HG02852 (cell line): ENCODE measurements around the gene LCA5L.
"Not testable (repeated sequence)": the region's sequence is repeated elsewhere in the genome, so short reads cannot be mapped to it uniquely, and the experiment has no call there.

Experiments
- ATAC-seq: cut with Tn5 transposase; IDR thresholded peaks from one replicate; pipeline ENCODE4 v1.9.1; 2021; ENCODE audit warnings: mild to moderate bottlenecking, moderate library complexity; ENCODE audit not compliant: unreplicated experiment

The LCA5L gene

DNA sequence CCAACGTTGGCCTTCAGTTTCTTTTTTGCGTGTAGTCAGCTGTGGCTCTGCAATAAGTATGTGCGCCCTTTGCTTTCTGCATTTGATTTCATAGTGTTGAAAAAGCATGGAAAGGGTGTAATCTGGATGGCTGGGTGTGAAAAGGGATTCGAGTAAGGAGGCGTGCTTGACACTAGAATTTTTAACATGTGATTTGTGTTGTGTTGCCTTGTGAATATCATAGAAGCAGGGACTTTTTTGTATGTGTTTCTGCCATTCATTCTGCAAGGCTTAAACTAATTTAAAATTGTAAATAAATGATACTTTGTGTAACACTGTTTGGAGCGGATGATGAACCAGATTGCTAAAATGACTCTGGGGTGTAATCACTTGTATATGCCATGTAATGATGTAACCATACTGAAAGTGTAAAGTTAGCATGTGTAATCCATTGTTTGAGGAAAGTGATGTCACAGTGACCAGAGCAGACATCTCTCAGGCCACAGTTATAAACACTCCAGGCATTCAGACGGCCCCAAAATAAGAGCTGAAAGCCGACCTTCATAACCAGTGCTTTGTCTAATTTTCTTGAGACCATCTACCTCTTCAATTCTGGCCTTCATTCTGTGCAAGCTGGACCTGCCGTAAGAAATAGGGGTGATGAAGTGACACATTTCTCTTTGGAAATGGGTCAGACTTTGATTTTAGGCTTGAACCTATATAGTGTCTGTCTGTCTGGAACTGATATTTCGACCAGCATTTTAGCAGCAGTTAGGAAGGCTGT, 6.8 kb upstream of the LCA5L start:
- no peak for ATAC-seq

DNA sequence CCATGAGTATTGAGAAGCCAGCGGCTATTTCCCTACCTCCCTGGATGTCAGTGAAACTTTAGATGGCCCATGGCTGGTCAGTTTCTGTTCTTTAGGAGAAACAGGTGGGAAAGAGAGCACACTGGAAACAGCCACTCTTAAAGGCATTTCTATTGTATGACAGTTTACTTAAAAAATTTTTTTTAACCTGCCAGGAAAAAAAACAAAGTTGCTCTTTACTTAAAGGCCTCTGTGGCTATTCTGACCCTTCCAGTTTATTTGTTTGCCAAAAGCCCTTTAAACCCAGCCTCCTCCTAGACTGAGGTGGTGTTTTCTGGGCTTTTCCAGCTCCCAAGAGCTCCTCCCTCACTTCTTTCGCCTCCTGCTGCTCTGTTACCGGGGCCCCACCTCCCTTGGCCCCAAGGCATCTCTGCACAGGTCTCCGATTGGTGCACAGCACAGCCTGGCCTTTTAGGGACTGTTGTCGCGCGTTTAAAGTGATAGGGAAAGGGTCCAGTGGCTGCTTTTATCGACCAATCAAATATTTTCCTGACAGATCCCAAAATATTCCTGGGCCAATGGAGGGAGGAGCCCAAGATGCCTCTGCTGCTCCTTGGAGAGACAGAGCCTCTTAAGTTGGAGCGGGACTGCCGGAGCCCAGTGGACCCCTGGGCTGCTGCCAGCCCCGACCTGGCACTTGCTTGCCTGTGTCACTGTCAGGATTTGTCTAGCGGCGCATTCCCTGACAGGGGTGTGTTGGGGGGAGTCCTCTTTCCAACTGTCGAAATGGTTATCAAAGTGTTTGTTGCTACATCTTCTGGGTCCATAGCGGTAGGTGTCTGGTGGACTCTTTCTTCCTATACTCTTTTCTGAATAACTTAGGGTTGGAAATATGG, 6.0 kb upstream of the LCA5L start, which contains the start of gene SH3BGR:
Gene SH3BGR (plus strand): TSS at position 639 of the 875 bp plus-strand sequence. CDS start 127 bp downstream, at position 766.
- ATAC-seq: no peak

DNA sequence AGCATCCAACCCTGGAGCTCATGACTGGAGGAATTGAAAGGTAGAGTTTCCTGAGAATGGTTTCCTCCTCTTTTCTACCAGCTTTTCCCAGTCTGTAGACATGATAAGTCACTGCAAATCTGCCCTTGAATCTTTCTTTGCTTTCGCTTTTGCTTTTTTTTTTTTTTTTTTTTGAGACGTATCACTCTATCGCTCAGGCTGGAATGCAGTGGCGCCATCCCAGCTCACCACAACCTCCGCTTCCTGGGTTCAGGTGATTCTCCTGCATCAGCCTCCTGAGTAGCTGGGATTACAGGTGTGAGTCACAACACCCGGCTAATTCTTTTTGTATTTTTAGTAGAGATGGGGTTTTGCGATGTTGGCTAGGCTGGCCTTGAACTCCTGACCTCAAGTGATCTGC, 1.7 kb upstream of the LCA5L start:
- ATAC-seq: no peak

DNA sequence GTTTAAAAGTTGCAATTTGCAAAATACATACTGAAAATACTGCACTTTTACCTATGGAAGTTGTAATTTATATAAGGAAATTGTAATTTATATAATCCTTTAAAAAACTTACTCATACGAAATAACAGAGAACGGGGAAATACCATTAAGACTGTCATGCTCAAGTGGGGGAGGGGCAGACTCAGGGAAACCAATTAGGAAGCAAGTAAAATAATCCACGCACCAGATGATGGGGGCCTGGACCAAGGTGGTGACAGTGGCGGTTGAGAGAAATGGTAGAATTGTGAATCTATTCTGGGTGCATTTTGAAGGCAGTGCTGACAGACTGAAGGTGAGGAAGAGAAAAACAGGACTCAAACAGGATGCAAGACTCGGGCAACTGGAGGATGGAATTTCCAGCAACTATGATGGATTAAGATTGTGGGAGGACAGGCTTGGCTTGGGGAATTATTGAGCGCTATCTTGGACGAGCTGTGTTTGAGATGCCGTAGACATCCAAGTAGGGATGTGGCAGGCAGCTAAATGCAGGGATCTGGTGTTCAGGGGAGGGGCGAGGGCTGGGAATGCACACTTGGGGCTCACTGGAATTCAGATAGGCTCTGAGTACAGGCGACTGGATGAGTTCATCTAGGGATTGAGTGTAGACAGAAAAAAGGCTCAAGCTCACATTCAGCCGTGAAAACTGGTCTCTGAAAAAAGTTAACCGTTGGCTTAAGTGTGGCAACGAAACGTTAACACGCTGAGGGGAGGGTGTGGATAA, 977 bp downstream of the LCA5L start:
- peak; percentile 1 for ATAC-seq

DNA sequence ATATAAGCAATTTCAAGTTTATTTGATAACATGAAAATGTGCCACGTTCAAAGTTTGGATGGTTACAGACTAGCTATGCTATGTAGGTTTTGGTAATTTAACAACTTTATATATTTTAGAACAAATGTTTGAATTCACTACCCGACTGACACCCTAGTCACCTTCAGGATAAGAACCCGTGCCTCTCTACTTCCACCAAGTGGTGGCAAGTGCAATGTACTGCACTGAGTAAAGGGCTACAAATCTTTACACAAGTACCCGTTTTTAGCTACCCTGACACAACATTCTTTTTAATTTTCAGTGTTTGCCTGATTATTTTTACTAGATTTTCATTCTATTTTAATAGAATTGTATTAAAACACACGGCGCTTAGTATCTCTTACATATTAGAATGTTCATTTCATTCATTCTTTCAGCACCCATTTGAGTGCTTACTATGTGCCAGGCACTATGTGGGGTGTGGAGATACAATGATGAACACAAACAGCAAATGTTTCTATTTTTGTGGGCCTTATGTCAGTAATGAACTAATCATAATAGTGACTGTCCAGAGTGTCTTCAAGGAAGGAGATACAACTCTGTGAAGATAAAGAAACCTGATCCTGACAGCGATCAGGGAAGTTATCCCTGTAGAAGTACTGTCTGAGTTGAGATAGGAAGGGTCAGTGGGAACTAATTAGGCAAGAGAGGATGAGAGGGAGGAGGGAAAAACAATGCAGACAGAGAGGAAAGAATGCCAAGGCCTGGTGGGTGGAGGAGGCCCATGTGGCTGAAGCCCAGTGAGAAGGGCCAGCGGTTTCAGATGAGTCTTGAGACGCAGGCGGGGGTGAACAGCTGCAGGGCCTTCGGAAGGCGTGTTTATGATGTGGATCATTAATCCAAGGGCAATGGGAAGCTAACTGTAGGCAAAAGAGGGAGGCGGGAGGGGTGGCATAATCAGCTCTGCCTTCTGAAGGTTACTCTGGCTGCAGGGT, 3.8 kb downstream of the LCA5L start:
- no peak for ATAC-seq

DNA sequence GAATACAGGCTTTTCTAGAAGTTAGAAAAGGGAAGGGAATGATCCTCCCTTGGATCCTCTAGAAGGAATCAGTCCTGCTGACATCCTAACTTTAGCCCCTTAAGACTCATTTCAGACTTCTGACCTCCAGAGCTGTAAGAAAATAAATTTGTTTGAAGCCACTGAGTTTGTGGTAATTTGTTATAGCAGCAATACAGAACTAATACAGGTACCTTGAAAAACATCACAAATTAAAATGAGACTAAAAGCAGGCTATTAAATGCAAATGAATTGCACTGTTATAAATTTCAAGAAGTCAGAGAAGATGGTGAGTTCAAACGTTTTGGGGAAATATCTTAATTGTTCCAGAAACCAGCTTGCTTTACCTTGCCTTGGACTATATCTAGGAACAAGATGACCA, 6.3 kb downstream of the LCA5L start:
- no peak for ATAC-seq

DNA sequence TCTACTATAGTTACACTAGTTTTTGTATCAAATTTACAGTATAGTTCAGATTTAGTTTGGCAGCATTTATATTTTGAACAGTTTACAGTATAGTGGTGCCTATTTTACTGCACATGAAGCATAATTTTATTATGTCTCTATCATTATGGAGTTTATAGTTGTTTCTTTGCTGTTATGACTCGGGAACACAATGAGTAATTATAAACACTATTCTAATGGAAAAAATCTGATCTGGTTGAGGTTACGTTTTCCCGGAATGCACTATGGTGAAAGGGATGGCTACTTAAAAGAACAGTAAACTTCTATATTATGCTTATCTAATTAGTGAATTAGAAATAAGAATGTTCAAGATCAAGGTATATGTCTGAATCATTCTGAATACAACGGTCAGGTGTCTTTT, 10.6 kb downstream of the LCA5L start:
- ATAC-seq: no peak

DNA sequence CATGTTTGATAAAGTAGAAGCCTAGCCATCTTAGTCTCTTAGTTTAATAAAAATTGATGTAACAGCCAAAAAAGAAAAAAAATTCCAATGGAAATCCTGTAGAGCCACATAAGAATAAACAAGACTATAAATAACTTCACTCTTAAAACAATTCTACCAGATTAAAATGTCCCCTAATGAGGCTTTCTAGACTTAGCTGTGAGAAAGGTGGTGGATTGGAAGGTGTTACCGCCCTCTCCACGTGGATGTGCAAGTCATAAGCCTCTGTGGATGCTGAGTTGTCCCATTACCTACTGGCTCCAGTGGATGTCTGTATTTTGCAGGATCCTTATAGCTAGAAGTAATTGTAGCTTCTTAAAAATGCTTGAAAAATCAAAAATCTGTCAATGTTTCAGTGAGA, 14.6 kb downstream of the LCA5L start:
- no peak for ATAC-seq

DNA sequence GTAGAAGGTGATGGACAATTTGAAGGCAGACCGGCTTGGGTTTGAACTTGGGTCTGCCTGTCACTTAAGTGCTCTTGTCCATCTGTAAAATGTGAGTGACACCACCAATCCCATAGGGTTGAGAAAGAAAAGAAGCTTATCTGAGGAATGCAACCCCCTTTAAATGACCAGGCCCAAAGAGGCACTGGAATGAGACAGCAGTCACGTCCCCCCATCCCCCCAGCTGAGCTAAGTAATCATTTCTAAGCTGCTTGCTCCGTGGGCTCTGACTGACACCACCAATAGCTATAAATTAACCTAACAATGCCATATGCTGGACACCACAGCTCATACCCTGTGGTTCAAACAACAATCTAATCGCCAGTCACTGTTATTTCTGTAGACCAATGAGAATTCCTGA, 15.1 kb downstream of the LCA5L start:
- no peak for ATAC-seq

DNA sequence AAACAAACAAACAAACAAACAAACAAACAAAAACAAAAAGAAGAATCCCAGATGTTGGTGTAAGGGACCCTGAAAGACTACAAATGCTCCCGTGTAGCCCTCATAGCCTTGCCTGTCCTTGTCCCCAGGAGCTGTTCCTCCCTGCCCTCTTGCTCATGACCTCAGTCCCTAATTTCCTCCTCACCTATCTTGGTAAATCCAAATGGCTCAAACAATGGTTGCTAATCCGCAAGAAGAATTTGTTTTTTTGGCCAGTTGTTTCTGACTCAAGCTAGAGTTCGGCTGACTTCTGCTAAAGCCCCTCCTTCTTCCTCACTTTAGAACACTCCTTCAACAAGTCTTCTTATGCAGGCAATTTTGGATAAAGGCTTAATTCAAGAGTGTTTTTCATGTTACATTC, 15.6 kb downstream of the LCA5L start:
- ATAC-seq: no peak

DNA sequence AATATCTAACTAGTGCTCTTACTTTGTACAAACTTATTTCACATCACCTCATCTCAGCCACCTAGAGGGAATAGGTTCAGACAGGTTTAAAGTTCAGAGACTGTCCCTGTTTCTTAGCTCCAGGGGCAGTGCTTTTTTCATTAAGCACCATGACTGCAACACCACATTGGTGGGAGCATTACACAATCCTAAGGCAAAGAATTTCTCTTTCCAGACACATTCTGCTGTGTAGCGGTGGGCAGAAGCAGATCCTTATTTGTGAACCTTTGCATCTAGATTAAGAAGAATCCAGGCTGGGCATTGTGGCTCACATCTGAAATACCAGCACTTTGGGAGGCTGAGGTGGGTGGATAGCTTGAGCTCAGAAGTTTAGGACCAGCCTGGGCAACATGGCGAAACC, 16.1 kb downstream of the LCA5L start:
- no peak for ATAC-seq

DNA sequence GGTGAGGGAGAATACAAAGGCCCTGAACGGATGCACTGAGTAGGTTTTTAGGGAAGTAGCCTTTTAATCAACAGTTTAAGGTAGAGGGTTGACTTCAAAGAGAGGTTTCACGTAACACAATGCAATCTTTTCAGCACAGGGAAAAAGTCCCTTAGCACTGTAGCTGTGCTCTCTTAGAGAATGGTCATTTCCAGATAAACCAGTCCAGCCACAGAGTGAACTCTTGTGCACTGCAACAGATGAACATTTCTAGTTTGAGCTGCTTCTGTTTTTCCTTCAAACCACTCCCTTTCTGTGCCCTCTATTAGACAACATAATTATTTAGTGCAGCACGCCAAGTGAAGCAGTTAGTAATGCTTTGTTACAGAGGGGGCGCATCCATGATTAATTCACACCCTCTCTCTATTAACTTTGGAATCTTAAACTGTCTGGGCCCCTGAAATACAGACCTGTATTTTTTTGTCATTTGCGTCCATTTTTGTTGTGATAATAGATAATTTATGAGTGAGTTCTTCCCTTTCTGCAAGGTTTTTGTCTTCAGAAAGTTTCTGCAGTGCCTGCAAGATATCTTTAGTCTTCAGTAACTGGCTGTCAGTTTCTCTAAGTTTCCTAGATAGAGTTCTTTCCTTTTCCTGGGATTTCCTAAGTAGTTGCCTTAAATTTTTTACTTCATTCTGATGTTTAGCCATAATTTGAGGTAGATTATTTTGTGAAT, 22.9 kb downstream of the LCA5L start:
- no peak for ATAC-seq

DNA sequence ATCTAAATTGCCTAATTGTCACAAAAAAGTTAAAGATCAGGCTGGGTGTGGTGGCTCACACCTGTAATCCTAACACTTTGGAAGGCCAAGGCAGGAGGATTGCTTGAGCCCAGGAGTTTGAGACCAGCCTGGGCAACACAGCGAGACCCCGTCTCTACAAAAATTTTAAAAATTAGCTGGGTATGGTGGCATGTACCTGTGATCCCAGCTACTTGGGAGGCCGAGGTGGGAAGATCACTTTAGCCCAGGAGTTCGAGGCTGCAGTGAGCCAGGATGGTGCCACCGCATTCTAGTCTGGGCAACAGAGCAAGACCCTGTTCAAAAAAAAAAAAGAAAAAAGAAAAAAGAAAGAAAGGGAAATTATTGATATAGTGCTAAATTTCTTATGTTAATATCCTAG, 26.4 kb downstream of the LCA5L start:
- not testable (repeated sequence) for ATAC-seq

DNA sequence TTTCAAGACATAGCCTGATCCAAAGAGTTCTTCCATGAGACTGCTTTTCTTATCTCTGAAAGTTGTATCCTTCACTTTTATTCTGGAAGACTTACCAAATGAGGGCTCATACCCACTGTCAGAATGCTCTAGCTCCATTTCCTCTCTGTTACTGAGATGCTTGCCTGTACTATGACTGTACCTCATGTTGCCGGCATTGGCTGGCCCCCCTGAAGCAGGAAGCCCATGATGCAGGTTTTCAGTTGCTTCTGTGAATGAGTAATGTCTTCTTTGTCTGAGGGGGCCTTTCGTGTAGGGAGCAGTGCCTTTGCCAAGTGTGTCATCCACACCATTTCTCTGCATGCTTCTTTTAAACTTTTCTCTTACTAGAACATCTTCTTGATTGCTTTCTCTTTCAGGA, 39.5 kb downstream of the LCA5L start:
- no peak for ATAC-seq

DNA sequence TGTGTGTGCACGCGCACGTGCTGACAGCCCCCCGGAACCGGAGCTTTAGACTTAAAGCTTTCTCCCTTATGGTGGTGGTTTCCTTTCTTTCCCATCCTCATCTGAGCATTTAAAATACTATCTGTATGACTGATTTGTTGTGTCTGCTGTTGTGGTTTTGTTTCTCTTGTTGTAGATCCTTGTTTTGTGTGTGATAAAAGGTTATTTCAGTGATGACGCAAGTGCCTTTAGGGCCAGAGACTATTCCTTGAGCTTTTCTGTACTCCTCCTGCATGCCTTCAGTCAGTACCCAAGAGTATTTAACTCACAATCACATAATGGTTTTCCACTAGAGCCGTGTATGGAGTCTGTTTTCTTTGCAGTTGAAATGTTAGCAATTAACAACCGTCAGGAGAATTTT, 45.4 kb downstream of the LCA5L start:
- no peak for ATAC-seq

DNA sequence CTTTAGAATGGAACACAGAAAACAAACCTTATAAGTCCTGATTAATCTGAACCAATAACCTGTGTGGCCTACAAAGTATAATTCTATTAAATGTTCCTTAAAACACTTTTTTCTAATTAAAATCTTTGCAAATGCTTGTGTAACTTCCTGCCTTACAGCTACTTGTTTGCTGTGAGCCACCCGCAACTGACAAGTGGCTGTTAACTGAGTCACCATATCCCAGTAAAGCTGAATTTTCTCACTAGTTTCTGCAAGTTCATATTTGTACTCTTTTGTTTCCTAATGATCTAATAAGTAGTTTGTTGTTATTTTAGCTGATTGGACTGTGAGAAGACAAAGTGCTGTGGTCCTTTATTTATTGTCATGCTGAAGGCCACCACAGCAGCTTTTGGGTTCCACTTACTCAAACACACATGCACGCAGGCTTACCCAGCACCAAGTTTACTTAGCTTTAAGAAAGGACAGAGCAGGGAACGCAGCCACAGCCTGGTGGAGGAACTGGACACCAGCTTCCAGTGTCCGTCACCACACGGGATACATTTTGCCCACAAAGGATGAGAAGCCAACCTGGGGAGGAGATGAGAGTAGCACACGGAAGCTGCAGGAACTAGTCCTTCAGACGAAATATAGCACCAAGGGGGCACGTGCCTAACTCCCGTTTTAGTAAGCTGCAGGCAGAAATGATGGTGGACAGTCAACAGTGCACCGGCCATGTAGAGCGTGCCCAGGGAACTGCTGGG, 47.8 kb downstream of the LCA5L start:
- no peak for ATAC-seq

DNA sequence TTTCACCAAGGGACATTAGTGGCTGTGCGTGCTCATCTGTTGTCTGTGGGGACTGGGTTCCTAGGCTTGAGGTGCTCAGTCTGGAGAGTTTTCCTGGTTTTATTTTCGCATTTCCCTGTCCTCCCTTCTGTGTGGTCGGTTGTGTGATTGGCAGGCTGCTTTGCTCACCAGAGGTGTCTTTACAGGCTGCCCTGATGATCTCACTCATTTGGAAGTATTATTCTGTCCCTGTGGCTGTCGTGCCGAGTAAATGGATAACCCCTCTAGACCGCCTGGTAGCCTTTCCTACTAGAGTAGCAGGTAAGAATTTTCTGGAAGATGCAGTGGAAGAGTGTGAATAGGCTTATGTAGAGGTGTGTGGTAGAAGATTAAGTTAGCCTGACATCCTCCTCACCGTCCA, 52.6 kb downstream of the LCA5L start:
- no peak for ATAC-seq

DNA sequence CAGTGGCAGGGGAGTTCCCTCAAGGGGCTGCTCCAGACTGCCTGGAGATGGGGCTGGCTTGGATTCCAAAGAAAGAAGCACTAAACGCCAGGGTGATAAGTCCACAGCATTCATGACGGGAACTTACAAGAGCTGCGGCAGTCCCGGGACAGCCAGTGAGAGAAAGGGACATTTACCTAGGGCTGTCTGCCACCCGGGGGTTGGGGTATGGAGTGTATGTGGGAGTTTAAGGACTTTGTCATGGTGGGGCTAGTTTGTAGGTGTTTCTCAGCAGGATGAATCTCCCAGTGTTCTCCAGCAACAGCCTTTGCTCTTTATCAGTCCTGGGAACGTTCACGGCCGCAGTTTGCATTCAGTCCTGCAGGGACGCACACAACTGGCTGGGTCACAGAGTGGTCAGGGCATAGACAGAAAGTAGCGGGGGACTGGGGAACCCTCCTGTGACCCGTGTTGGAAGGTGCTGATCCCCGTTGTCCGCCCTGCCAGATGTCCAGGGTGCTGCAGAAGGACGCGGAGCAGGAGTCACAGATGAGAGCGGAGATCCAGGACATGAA, 55.3 kb downstream of the LCA5L start:
- ATAC-seq: no peak

DNA sequence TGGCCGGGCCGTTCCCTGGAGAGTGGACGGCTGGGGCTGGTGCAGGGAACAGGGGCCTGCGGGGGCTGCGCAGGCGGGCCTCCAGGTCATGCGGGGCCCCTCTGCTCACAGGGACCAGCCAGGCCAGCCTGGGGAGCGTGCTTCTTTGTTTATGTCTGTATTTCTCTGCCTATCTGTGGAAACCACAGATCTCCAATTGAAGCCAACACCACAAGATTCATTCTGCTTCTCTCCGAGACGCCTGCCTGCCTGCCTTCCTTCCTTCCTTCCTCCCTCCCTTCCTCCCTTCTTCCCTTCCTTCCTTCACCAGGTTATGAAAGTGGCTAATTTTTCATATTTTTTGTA, 56.8 kb downstream of the LCA5L start:
- ATAC-seq: peak; percentile 19
